IPS-18a (cell line): ENCODE measurements around the gene STEAP3.

Experiments
- H3K27ac ChIP-seq: one replicate; pipeline ENCODE4 v1.5.1; 2013; ENCODE audit warnings: low read length
- H3K27me3 ChIP-seq: one replicate; pipeline ENCODE4 v1.6.1; 2013; ENCODE audit warnings: mild to moderate bottlenecking, low read length; ENCODE audit not compliant: control insufficient read depth, insufficient read depth
- H3K36me3 ChIP-seq: one replicate; pipeline ENCODE4 v1.6.1; 2013; ENCODE audit warnings: low read depth, low read length; ENCODE audit not compliant: control insufficient read depth
- H3K4me1 ChIP-seq: one replicate; pipeline ENCODE4 v1.6.1; 2013; ENCODE audit warnings: low read depth, low read length; ENCODE audit not compliant: control insufficient read depth
- H3K4me3 ChIP-seq: one replicate; pipeline ENCODE4 v1.5.1; 2013; ENCODE audit warnings: low read length
- H3K9ac ChIP-seq: one replicate; pipeline ENCODE4 v1.6.1; 2013; ENCODE audit warnings: mild to moderate bottlenecking, low read length, moderate library complexity
- H3K9me3 ChIP-seq: one replicate; pipeline ENCODE4 v1.6.1; 2013; ENCODE audit warnings: low read depth, low read length; ENCODE audit not compliant: control insufficient read depth

The STEAP3 gene

GRCh38 chr2:119220720-119221301 lies 2.8 kb upstream of the STEAP3 start:
- Histone ChIP-seq H3K4me1 (peaks cover 27% of the 10 kb centered on the region), H3K27ac (no peak overlapping the region), H3K9ac (no peak overlapping the region), H3K4me3 (no peak overlapping the region), H3K27me3 (peaks cover 21% of the 10 kb centered on the region), H3K36me3 (no peaks in the 10 kb centered on the region), H3K9me3 (no peaks in the 10 kb centered on the region)

GRCh38 chr2:119221609-119222008 lies 2.0 kb upstream of the STEAP3 start:
- Histone ChIP-seq H3K9ac (no peak overlapping the region), H3K9me3 (no peaks in the 10 kb centered on the region), H3K4me1 (peaks cover 27% of the 10 kb centered on the region), H3K36me3 (no peaks in the 10 kb centered on the region), H3K4me3 (no peak overlapping the region), H3K27me3 (peaks cover 21% of the 10 kb centered on the region), H3K27ac (no peak overlapping the region)

- no peak overlapping the region for H3K9ac ChIP-seq
- no peaks in the 10 kb centered on the region for H3K9me3 ChIP-seq
- H3K27me3 ChIP-seq = peaks cover 21% of the 10 kb centered on the region
- no peaks in the 10 kb centered on the region for H3K36me3 ChIP-seq
- H3K4me1 ChIP-seq = peaks cover 27% of the 10 kb centered on the region
- no peak overlapping the region for H3K27ac ChIP-seq
- H3K4me3 ChIP-seq = no peak overlapping the region
Observed at GRCh38 chr2:119222213-119222612, 1.4 kb upstream of the STEAP3 start.

GRCh38 chr2:119222863-119223520 lies 642 bp upstream of the STEAP3 start:
- Histone ChIP-seq H3K4me1 (peaks cover 27% of the 10 kb centered on the region), H3K9ac (no peak overlapping the region), H3K36me3 (no peaks in the 10 kb centered on the region), H3K9me3 (no peaks in the 10 kb centered on the region), H3K27me3 (peaks cover 21% of the 10 kb centered on the region), H3K27ac (no peak overlapping the region), H3K4me3 (peak overlapping the region; percentile 62)

- Histone ChIP-seq H3K27ac (no peak overlapping the region), H3K9ac (peak overlapping the region; percentile 49), H3K4me1 (peaks cover 12% of the 10 kb centered on the region), H3K9me3 (no peaks in the 10 kb centered on the region), H3K27me3 (peaks cover 21% of the 10 kb centered on the region), H3K36me3 (no peaks in the 10 kb centered on the region), H3K4me3 (peak overlapping the region; percentile 62)
Observed at GRCh38 chr2:119224391-119225104, 914 bp downstream of the STEAP3 start.

GRCh38 chr2:119225105-119225865 lies 1.7 kb downstream of the STEAP3 start:
- no peak overlapping the region for H3K27ac ChIP-seq
- H3K4me3 ChIP-seq = no peak overlapping the region
- H3K9me3 ChIP-seq = no peaks in the 10 kb centered on the region
- H3K4me1 ChIP-seq = peaks cover 9% of the 10 kb centered on the region
- H3K27me3 ChIP-seq = peaks cover 21% of the 10 kb centered on the region
- no peaks in the 10 kb centered on the region for H3K36me3 ChIP-seq
- no peak overlapping the region for H3K9ac ChIP-seq

- Histone ChIP-seq H3K4me3 (no peak overlapping the region), H3K9ac (no peak overlapping the region), H3K27ac (no peak overlapping the region), H3K27me3 (peaks cover 21% of the 10 kb centered on the region), H3K36me3 (no peaks in the 10 kb centered on the region), H3K4me1 (peaks cover 11% of the 10 kb centered on the region), H3K9me3 (no peaks in the 10 kb centered on the region)
Observed at GRCh38 chr2:119225926-119226325, 2.3 kb downstream of the STEAP3 start.

- H3K9me3 ChIP-seq = no peaks in the 10 kb centered on the region
- no peak overlapping the region for H3K4me3 ChIP-seq
- H3K27ac ChIP-seq = no peak overlapping the region
- no peak overlapping the region for H3K9ac ChIP-seq
- peaks cover 21% of the 10 kb centered on the region for H3K27me3 ChIP-seq
- no peaks in the 10 kb centered on the region for H3K36me3 ChIP-seq
- peaks cover 11% of the 10 kb centered on the region for H3K4me1 ChIP-seq
Observed at GRCh38 chr2:119227346-119227745, 3.7 kb downstream of the STEAP3 start.

- no peaks in the 10 kb centered on the region for H3K9me3 ChIP-seq
- H3K4me3 ChIP-seq = no peak overlapping the region
- no peak overlapping the region for H3K27ac ChIP-seq
- H3K9ac ChIP-seq = no peak overlapping the region
- H3K27me3 ChIP-seq = peaks cover 15% of the 10 kb centered on the region
- peaks cover 9% of the 10 kb centered on the region for H3K4me1 ChIP-seq
- no peaks in the 10 kb centered on the region for H3K36me3 ChIP-seq
Observed at GRCh38 chr2:119228136-119228535, 4.5 kb downstream of the STEAP3 start.

- peaks cover 7% of the 10 kb centered on the region for H3K4me1 ChIP-seq
- H3K27me3 ChIP-seq = peaks cover 13% of the 10 kb centered on the region
- no peaks in the 10 kb centered on the region for H3K9me3 ChIP-seq
- no peak overlapping the region for H3K27ac ChIP-seq
- no peak overlapping the region for H3K4me3 ChIP-seq
- H3K36me3 ChIP-seq = no peaks in the 10 kb centered on the region
- no peak overlapping the region for H3K9ac ChIP-seq
Observed at GRCh38 chr2:119228964-119229363, 5.3 kb downstream of the STEAP3 start.

GRCh38 chr2:119229716-119230115 lies 6.1 kb downstream of the STEAP3 start:
- Histone ChIP-seq H3K27ac (no peak overlapping the region), H3K9ac (no peak overlapping the region), H3K27me3 (peaks cover 6% of the 10 kb centered on the region), H3K36me3 (no peaks in the 10 kb centered on the region), H3K9me3 (no peaks in the 10 kb centered on the region), H3K4me3 (no peak overlapping the region), H3K4me1 (peaks cover 14% of the 10 kb centered on the region)
